ENCODE measurements around the gene NT5C3A.
"Not testable (repeated sequence)": the region's sequence is repeated elsewhere in the genome, so short reads cannot be mapped to it uniquely, and the experiment has no call there.

Gene NT5C3A

DNA sequence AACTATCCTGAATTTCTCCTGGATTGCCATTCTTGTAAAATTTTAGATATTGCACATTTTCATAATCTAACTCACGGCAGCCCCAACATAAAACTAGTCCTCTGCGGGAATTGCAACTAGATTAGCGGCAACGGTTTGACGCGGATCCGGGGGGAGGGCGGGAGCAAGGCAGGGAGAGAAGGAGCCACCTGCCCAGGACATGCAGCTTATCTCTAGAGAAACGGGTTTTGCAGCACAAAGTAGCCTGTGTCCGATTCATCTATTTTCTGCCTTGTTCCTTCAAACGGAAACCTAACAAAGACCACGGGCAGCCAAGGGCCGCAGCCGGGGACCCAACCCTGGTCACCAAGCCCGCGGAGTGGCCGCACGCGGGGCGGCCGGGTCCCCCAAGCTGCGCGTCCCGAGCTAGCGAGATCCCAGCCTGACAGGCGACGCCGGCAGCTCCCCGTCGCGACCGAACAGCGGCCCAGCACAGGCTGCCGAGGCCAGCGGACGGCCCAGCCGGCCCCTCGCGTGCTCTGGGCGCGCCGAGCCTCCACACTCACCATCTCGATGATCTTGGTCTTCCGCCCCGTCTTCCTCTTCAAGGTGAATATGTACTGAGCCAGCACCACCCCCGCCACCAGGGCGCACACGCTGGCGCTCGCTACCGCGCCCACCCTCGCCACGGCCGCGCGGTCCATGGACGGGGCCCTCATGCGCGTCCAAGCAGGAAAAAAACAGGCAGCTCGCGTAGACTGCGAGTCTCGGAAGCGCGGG is at the start of gene NT5C3A:
Gene NT5C3A, minus strand, starts transcription at position 754 of the 759 bp plus-strand sequence. Its CDS starts 71 bp downstream, at position 683.
- peak; percentile 72 for DNase-seq (ENCODE audit: low spot score)

DNA sequence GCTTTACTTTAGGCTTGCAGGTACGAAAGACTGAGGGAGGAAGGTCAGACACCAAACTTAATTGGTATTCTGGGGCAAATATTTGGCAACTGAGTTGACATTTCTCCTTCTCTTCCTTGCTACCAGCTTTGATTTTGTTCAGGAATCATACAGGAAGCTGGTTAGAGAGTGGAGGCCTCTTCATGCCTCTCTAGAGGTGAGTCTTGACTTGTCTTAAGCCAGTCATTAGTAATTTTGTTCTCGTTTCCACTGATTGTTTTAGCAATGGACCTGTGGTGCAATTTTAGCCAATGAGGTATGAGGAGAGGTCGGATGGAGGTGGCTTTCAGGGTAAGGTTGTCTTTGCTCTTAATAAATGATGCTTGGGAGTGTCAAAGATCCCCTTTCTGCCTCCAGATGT is 49.0 kb upstream of the NT5C3A start:
- no peak for DNase-seq (ENCODE audit: low spot score)

DNA sequence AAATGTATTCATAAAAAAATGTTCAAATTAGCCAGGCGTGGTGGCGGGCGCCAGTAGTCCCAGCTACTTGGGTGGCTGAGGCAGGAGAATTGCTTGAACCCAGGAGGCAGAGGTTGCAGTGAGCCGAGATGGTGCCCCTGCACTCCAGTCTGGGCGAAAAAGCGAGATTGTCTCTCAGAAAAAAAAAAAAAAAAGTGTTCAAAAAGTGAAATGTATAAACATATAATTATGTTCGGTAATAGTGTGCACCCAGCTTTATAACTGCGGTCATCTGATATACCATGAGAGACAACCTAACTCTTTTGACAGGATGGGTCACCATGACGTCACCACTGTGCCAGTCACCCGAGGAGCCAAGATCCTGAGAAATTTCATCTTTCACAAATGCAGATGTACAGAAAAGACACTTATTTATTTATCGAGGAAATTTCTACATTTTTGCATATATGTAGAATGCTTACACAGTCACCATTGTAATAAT is 47.2 kb upstream of the NT5C3A start:
- DNase-seq (ENCODE audit: low spot score), result peak; percentile 76

DNA sequence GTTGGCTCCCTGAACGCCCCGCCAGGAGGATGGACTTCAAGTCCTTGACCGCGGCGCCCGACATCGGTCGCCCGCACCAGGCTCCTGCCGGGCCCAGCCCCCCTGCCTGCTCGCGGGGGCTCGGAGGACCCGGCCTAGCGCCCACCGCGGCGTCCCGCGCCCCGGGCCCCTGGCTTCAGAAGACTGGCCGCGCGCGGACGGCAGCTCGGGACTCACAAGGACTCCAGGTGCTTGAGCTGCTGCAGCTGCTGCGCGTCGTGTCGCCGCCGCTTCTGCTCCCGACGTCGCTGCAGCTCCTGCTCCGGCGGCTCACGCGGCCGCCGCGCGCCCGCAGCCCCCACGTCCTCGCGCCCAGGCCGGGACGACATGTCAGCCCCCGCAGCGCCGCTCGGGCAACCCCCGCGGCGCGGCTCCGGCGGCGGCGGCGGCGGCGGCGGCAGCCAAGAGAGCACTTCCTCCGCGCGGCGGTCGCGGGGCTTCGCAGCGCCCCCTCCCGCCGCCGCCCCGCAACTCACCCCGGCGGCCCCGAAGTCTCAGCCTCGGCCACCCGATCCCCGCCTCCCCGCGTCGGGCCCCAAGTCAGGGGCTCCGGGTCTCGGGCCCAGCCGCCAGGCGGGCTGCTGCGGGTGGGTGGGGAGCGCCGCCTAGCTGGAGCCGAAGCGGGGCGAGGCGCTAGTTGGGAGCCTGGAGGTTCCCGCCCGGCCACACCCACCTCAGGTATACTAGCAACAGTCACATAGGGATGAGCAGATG is 46.6 kb upstream of the NT5C3A start, which contains the start of gene RP9:
Gene RP9, minus strand, starts transcription at position 400 of the 753 bp plus-strand sequence. Its CDS starts 32 bp downstream, at position 368.
- peak; percentile 94 for DNase-seq (ENCODE audit: low spot score)

DNA sequence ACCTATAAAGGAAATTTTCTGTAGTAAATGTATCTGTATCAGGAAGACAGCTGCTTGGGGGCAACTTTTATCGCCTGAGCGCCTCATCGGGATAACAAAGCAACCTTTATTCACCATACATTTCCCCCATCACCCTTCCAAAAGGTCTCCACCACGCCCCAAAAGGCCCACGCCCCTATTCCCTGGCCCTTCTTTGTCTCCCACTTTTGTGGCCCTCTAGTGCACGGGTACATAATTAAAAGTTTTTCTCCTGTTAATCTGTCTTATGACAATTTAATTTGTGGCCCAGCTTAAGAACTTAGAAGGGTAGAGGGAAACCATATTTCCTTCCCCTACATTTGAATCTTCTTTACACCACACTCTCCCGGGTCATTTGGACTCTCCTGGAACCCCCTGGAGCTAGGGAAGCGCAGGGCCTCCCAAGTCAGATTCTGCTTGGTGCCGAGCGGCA is 46.0 kb upstream of the NT5C3A start:
- DNase-seq (ENCODE audit: low spot score), result peak; percentile 65

DNA sequence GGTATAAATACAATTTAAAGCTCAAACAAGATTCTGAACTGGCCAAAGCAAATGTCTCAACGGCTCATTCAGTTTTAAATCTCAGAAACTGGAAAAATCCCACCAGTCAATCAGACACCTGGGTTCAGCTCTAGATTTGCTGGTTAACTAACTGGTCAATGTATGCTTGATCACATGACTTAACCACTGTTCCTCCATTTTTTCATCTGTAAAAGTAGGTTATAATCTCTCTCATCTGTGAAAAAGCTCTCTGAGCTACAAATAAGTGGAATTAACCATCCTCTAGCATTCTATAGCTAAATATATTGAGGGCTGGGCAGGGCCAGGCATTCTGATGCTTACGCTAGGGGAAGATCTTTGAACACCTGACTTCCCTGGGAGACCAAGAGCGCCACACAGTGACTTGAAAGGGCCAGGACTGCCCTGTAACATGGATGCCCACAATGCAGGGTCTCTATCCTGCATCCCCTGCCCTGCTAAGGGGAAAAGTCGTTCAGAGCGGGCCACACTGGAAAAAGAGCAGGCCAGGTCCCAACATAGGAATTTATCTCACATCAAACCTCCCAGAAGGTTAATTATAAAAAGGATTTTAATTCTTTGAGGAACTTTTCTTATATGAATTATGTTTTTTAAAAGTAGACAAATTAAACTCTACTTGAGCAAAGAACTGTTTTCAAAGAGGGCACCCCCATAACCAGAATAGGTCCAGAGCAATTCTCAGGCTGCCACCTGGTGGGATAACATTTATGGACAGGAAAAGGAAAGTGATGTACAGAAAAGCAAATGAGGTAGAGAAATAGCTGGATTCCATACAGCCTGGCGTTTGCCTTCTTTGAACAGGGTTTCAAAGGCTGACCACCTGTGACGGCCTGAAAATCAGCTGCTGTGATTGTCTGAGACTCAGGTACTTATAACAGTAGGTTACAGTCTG is 44.8 kb upstream of the NT5C3A start:
- peak; percentile 80 for DNase-seq (ENCODE audit: low spot score)

DNA sequence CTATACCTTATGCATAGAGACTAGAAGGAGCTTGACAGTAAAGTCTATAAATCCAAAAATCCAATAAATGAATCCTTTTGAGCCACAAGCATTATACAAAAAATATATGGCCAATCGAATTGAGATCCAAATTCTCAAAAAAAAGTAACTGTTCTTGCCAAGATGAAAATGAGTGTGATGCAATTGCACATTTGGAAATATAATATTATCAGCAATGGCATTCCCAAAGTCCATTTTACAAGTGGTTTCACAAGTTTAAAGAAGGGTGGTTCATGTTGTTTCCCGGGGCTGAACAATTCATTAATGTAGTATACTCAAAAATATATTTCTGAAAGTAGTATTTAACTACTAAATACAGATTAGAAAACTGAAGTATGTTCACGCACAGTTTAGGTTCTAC is 39.3 kb upstream of the NT5C3A start:
- no peak for DNase-seq (ENCODE audit: low spot score)

DNA sequence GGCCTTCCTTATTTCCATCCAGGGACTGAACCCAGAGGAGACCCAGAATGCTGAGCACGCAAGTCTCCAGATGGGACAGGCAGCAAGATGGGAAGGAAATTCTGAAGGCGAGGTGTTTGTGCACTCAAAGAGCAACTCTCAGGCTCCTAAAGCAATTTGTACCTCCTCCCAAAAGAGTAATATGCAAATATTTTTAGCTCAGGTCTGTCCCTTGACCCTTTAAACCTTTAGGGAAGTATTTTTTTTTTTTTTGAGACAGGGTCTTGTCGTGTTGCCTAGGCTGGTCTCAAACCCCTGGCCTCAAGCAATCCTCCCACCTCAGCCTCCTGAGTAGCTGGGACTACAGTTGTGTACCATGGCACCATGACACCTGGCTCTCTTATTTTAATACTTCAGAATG is 38.2 kb upstream of the NT5C3A start:
- DNase-seq (ENCODE audit: low spot score), result no peak

DNA sequence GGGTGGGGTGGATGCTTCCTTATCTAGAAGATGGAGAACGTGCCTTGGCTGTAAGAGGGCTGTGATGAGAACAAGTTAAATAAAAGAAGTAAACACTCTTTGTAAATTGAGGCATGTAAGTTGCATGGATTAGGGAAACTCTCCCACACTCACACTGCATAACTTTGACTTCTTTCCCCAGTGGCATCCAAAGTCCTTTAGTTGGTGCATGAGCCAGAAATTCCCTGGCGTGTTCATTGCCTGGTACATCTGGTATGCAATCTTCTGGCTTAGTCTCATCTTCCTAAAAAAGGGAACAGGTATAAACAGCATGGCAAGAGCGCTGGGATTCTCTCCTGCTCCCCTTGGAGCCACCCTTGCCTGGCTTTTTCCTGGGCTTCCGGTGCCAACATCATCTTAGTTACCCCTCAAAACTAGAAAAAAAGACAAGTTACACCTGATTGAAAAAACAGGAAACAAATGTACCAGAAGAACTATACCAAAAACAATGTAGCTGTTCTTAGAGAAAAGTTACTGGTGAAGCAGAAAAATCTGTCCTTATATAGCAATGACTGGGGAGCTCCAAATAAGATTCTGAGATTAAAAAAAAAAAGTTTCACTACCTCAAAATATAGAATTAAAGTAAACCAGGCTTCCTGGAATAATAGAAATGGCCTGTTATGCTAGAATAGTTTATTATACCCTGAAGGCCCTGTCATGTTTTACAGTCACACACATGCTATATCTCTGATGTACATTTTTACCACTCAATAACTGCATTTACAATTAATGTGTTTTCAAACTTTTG is 36.8 kb upstream of the NT5C3A start:
- DNase-seq (ENCODE audit: low spot score), result no peak

DNA sequence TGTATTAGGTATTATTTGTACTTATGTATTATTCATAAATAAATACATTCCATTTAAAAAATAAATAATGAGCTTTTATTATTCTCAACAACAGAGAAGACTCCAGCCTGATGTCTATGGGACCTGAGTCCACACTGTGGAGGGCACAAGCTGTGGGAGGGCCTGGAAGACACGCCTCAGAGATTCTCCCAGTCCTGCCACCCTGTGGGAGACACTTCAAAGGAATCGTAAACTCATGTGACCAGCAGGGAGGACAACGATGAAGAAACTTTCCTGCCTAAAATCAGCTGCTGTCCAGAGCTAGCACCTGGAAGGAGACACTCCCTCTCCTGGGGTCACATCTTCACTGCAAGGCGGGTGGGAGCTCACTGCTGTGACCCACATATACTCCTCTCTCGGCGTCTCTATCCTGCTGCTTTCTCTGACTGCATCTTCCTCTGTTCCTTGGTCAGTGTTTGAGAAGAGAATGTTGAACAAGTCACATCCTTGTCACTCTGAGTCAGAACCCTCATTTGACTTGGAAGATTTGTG is 32.2 kb upstream of the NT5C3A start:
- not testable (repeated sequence) for DNase-seq (ENCODE audit: low spot score)

DNA sequence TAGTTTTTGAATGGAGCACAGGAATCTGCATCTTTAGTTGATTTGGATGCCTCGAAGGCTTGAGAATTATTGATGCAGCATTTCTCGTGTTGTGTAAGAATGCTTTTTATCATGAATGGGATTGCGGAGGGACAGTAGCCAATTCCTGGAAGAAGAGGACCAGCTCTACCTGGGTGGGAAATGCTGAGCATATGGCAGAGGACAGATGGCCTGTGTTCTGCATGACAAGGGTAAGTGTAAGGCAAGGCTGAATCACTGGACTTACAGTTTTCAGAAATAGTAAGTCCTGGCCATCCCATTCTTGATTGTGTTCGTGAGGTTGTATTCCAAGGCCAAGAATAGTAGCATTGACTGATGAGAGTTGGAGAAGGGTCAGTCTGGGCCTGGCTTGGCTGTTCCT is 30.7 kb upstream of the NT5C3A start:
- no peak for DNase-seq (ENCODE audit: low spot score)

DNA sequence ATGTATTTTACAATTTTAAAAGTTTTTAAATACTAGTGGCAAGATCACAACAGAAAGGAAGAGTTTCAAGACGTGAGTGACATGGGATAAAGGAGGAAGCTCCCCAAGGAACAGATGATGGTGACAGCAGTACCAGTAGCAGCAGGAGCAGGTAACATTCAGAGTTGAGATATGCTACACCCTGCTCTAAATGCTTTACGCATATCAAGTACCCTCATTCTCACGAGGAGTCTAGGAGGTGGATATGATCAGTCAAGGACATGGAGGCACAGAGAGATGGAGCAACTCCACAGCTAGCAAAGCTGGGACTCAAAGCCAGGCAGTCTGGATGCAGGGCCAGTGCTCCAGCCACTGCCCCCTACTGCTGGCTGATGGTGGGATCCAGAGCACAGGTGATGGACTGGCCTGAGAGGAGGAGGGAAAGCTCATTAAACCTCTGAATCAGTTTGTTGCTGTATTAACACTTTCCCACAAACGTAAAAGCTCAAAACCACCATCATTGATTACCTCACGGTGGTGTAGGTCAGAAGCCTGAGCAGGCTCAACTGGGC is 29.1 kb upstream of the NT5C3A start:
- no peak for DNase-seq (ENCODE audit: low spot score)

DNA sequence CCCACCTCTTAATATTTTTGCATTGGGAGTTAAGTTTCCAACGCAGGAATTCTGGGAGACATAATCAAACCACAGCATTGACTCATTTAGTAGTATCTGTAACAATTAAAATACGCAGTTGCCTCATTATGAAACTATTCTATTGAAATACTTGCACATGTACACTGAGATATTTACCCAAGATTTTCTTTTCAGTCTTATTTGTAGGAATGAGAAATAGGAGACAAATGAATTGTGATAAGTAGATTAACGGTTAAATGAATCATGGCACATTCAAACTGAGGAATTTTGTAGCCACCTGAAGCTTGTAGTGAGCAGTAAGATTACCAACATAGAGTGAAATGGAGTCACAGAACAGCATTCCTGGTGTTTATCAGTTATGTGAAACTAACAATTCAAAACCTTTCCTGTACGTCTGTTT is 28.5 kb upstream of the NT5C3A start:
- DNase-seq (ENCODE audit: low spot score), result no peak

DNA sequence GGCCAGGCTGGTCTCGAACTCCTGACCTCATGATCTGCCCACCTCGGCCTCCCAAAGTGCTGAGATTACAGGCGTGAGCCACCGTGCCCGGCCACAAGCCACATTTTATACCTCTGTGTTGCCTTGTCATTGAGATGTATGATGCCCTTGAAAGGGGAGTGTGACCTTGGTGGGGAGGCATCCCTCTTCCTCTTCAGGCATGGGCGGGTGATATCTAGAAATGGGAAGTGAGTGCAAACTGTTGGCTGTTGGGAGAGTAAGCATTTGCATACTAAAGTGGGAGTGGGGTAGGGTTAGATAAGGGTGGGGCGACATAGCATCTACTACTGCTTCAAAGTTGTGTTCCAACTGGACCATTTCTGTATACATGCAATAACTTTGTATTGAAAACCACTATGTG is 26.6 kb upstream of the NT5C3A start:
- DNase-seq (ENCODE audit: low spot score), result no peak

DNA sequence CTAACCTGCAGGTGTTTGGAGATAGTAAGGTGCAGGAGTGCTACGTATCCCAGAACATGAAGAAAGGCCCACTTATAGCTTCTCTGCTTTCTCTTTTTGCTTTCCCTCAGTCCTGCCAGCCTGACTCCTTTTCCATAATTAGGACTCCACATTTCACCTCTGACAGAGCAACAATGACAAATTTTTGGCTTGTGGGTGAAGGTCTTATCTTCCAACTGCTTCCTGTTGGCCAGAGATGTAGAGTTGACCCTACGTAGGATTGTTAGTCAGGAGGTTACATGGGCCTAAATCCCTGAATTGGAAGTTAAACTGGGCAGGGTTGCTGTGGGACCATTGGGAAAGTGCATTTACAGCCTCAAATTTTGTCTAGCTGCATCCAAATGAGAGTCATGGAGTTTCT is 25.3 kb upstream of the NT5C3A start:
- DNase-seq (ENCODE audit: low spot score), result no peak

DNA sequence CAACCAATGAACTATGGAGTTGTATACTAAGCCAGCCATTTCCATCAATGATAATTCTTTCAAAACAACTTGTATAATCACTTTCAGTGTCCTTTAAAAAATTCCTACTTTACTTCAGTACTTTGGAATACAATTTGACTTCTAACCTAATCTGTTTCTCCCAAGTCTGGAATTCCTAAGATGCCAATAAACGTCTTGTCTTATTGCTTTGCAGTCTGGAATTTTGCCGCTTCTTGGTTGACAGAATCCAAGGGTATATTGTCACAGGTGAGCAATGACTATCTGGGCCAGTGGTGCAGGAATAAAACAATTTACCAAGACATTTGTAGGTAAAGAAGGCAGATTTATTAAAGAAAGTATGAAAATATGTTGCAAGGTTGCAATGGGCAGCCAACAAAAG is 24.8 kb upstream of the NT5C3A start:
- no peak for DNase-seq (ENCODE audit: low spot score)

DNA sequence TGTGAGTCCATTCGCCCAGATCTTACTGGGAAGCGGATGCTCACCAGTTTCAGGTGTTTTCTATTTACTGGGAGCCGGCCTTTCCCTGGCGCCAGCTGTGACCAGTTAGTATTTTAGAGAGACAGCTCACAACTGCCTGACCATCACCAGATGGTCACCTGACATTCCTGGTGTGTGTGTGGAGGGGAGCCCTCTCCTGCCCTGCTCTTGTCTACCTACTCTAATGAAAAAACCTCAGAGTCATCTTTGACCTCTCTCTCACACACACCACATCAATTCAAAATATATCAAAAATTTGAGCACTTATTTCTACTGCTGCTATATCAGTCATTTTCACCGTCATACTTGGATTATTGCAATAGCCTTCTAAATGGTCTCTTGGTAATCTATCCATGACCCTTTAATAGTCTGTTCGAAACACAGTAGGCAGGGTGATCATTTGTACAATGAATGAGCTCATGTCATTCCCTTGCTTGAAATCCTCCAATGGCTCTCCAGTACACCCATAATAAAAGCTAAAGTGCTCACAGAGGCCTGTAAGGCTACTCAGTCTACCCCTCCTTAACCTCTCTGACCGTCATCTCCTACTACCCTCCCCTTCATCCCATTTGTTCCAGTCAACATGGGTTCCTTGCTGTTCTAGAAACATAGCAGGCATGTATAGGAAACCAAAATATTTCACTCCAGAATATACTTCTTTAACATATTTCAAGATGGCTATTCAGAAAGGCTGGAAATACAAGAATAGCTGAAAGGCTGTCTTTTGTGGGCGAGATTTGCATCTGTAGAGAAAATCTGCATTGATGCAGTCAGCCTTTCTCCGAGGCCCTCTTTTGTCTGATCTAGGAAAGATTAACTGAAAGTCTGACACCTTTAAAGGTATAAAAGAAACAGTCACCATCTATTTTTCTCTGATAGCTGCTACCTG is 17.5 kb upstream of the NT5C3A start:
- DNase-seq (ENCODE audit: low spot score), result no peak

DNA sequence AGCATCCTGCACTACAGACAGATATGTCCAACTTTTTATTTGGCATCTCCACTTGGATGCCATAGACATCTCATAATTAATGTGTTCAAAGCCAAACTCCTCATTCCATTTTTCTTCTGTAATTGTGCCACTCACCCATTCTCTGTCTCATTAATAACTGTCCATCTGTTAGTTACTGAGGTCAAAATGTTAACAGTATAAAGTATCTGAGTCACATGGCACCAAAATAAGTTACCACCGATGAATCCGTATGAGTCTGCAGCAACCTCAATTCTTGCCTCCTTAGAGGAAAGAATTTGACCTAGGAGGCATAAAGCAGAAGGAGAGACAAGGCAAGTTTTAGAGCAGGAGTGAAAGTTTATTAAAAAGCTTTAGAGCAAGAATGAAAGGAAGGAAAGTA is 16.5 kb upstream of the NT5C3A start:
- DNase-seq (ENCODE audit: low spot score), result no peak

DNA sequence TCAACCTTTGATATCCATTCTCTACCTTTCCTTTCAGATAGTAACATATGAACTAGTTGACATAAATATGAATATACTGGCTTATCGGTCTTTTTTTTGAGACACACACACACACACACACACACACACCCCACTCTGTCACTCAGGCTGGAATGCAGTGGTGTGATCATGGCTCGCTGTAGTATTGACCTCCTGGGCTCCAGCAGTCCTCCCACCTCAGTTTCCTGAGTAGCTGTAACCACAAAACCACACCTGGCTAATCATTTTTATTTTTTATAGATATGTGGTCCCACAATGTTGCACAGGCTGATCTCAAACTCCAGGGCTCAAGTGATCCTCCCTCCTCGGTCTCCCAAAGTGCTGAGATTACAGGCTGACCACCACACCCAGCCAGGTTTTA is 14.2 kb upstream of the NT5C3A start:
- DNase-seq (ENCODE audit: low spot score), result peak; percentile 90

Data from SW480 (cell line).